BJ (cell line): ENCODE data around the gene SLC38A7. TPM values are rescaled to one million over a fixed set of nuclear protein-coding genes. Genes with fewer than 3 reads are reported as not detected.

Experiments used
- CTCF ChIA-PET: fragments of 350-600 bp; formaldehyde crosslinking; extraction: SDS; loops from one replicate; lab custom pipeline; 2021; ENCODE audit warnings: antibody characterized with exemption, inconsistent platforms; lab: Yijun Ruan, JAX
- POLR2A ChIA-PET: fragments of 300-600 bp; sonication (Branson Sonifier 250); formaldehyde crosslinking; extraction: SDS; loops from one replicate; lab custom pipeline; 2021; ENCODE audit warnings: antibody characterized with exemption; lab: Charles Lee
- DNase-seq: peaks from one replicate; pipeline ENCODE4 v3.0.0-alpha.2; 2011; ENCODE audit warnings: low read depth
- H3K27me3 ChIP-seq: 2 replicates; pipeline ENCODE4 v1.6.0; 2011; ENCODE audit warnings: low read length; ENCODE audit not compliant: control insufficient read depth, insufficient read depth
- H3K36me3 ChIP-seq: 2 replicates; pipeline ENCODE4 v1.5.1; 2011; ENCODE audit warnings: low read length; ENCODE audit not compliant: control insufficient read depth, insufficient read depth
- H3K4me3 ChIP-seq: 2 replicates; pipeline ENCODE4 v1.5.1; 2011; ENCODE audit warnings: low read depth, mild to moderate bottlenecking, control low read depth, low read length
- CTCF ChIP-seq: IDR thresholded peaks from 2 replicates; pipeline ENCODE4 v1.5.1; 2011; ENCODE audit warnings: low read depth, mild to moderate bottlenecking, control low read depth, inconsistent platforms, low read length, moderate library complexity; ENCODE audit not compliant: insufficient read depth
- polyA plus RNA-seq: library from polyadenylated mRNA; depleted of rRNA; stranded (reverse); fragments of >200 nt; gene quantifications from 2 replicates; pipeline ENCODE4 v1.2.3, GENCODE V29; 2011

Gene SLC38A7
- polyA plus RNA-seq, 1 experiment: 24.1 TPM

- POLR2A ChIA-PET: no interaction called here
- no peak for TF ChIP-seq CTCF
- DNase-seq: no peak
- CTCF ChIA-PET: no interaction called here
- Histone ChIP-seq H3K4me3 (no peak overlapping the region), H3K27me3 (no peaks in the 10 kb centered on the region), H3K36me3 (no peaks in the 10 kb centered on the region)
These were observed 39.6 kb downstream of the SLC38A7 start for GRCh38 chr16:58644765-58645487.

- Histone ChIP-seq H3K27me3 (no peaks in the 10 kb centered on the region), H3K36me3 (no peaks in the 10 kb centered on the region), H3K4me3 (no peak overlapping the region)
- ChIA-PET CTCF (no interaction called here), POLR2A (no interaction called here)
- no peak for DNase-seq
- no peak for TF ChIP-seq CTCF
These were observed 40.5 kb downstream of the SLC38A7 start for GRCh38 chr16:58644108-58644507.

GRCh38 chr16:58640949-58641348 lies 43.6 kb downstream of the SLC38A7 start:
- ChIA-PET CTCF (interaction anchor here (1.4 kb wide), 1 partner anchor 129 kb away, joined by 6 read pairs; no protein-coding TSS in a partner anchor), POLR2A (no interaction called here)
- no peaks in the 10 kb centered on the region for H3K36me3 ChIP-seq
- H3K27me3 ChIP-seq: no peaks in the 10 kb centered on the region
- no peak for TF ChIP-seq CTCF
- no peak overlapping the region for H3K4me3 ChIP-seq
- no peak for DNase-seq

GRCh38 chr16:58639836-58640235 lies 44.7 kb downstream of the SLC38A7 start:
- CTCF ChIA-PET: interaction anchor here (1.0 to 1.3 kb wide), 2 partner anchors 126 to 128 kb away, joined by 4 to 5 read pairs; no protein-coding TSS in a partner anchor
- TF ChIP-seq CTCF: no peak
- DNase-seq: no peak
- POLR2A ChIA-PET: no interaction called here
- no peak overlapping the region for H3K4me3 ChIP-seq
- no peaks in the 10 kb centered on the region for H3K27me3 ChIP-seq
- no peaks in the 10 kb centered on the region for H3K36me3 ChIP-seq

GRCh38 chr16:58639230-58639629 lies 45.3 kb downstream of the SLC38A7 start:
- Histone ChIP-seq H3K27me3 (no peaks in the 10 kb centered on the region), H3K36me3 (no peaks in the 10 kb centered on the region), H3K4me3 (no peak overlapping the region)
- ChIA-PET POLR2A (no interaction called here), CTCF (interaction anchor here (0.7 to 1.3 kb wide), 3 partner anchors 22 to 127 kb away, joined by 4 to 6 read pairs (median 5); no protein-coding TSS in a partner anchor)
- no peak for TF ChIP-seq CTCF
- DNase-seq: no peak
